T-cell (primary cell): ENCODE results near the gene NDRG2. TPM values are rescaled to one million over a fixed set of nuclear protein-coding genes. Genes with fewer than 3 reads are reported as not detected.
A peak's percentile ranks its signal among the peaks of the same experiment; 100 is the strongest.

ENCODE experiments used
- ATAC-seq, 4 experiments: fragments of 200-7000 bp in 3 of 4; fragments of 150-1000 bp in 1 of 4; cut with Tn5 transposase; replicated peaks in 1 of 4; 1 replicate in 3 of 4; 2 replicates in 1 of 4; pipeline ENCODE4 v1.10.0; 2021; ENCODE audit warnings: moderate library complexity in 3 of 4, mild to moderate bottlenecking in 2 of 4, moderate number of reproducible peaks in 1 of 4
- CTCF ChIA-PET, 2 donors: fragments of 300-600 bp; sonication (Branson Sonifier 250); formaldehyde crosslinking; loops; one replicate each; lab custom pipeline; 2022; ENCODE audit warnings: antibody characterized with exemption in 2 of 2; lab: Charles Lee
- POLR2A ChIA-PET, 2 donors: fragments of 300-600 bp; sonication (Branson Sonifier 250); formaldehyde crosslinking; loops; one replicate each; lab custom pipeline; 2022; ENCODE audit warnings: antibody characterized with exemption in 2 of 2; lab: Charles Lee
- DNase-seq, 35 experiments: peaks; one replicate each; pipeline versions ENCODE4 v3.0.0 to v3.0.0-alpha.2; 2013 to 2023
- H3K27ac ChIP-seq: one replicate; pipeline ENCODE4 v1.5.1; 2013; ENCODE audit warnings: low read length
- H3K27me3 ChIP-seq, 2 experiments: replicated peaks in 1 of 2; 1 replicate in 1 of 2; 2 replicates in 1 of 2; pipeline versions ENCODE4 v1.6.1 to v1.7.0; 2013; ENCODE audit warnings: low read length in 1 of 2, mixed read lengths in 1 of 2; ENCODE audit not compliant: control insufficient read depth in 2 of 2, insufficient read depth in 2 of 2; ENCODE audit errors: extremely low read depth in 1 of 2
- H3K36me3 ChIP-seq, 2 donors: 1 replicate in 1 of 2; 2 replicates in 1 of 2; pipeline versions ENCODE4 v1.6.1 to v1.7.0; 2013; ENCODE audit warnings: low read length in 1 of 2; ENCODE audit not compliant: control insufficient read depth in 2 of 2, insufficient read depth in 1 of 2; ENCODE audit errors: extremely low read depth in 1 of 2
- H3K4me1 ChIP-seq, 2 experiments: 1 replicate in 1 of 2; 2 replicates in 1 of 2; pipeline versions ENCODE4 v1.6.1 to v1.7.0; 2013; ENCODE audit warnings: low read length in 2 of 2, mixed read lengths in 1 of 2; ENCODE audit not compliant: insufficient read depth in 2 of 2, control insufficient read depth in 1 of 2; ENCODE audit errors: extremely low read depth in 1 of 2
- H3K4me3 ChIP-seq, 2 donors: 1 replicate in 1 of 2; 2 replicates in 1 of 2; pipeline versions ENCODE4 v1.5.1 to v1.7.0; 2013; ENCODE audit warnings: mild to moderate bottlenecking in 2 of 2, low read length in 1 of 2, moderate library complexity in 1 of 2; ENCODE audit not compliant: control insufficient read depth in 1 of 2; ENCODE audit errors: extremely low read depth in 1 of 2
- H3K9me3 ChIP-seq: 2 replicates; pipeline ENCODE4 v1.7.0; 2013
- H3K27ac Mint-ChIP-seq, 2 donors: one replicate each; pipeline ENCODE4 v1.8.0; 2020 to 2021; ENCODE audit warnings: mild to moderate bottlenecking in 2 of 2, mixed read lengths in 2 of 2
- H3K27me3 Mint-ChIP-seq, 2 donors: one replicate each; pipeline ENCODE4 v1.8.0; 2021 to 2022; ENCODE audit warnings: mixed read lengths in 2 of 2
- H3K36me3 Mint-ChIP-seq: one replicate; pipeline ENCODE4 v1.8.0; 2021; ENCODE audit warnings: mixed read lengths
- H3K4me1 Mint-ChIP-seq, 3 donors: one replicate each; pipeline ENCODE4 v1.8.0; 2020 to 2022; ENCODE audit warnings: mixed read lengths in 3 of 3, mild to moderate bottlenecking in 1 of 3
- H3K4me3 Mint-ChIP-seq, 3 donors: one replicate each; pipeline ENCODE4 v1.8.0; 2020 to 2022; ENCODE audit warnings: mild to moderate bottlenecking in 3 of 3, mixed read lengths in 3 of 3, moderate library complexity in 3 of 3
- H3K9me3 Mint-ChIP-seq, 3 donors: one replicate each; pipeline ENCODE4 v1.8.0; 2020 to 2022; ENCODE audit warnings: mixed read lengths in 3 of 3
- WGBS: methylation state at CpG from one replicate; pipeline ENCODE4 v1.1.5; 2013; ENCODE audit warnings: missing lambda C conversion rate; ENCODE audit not compliant: insufficient coverage; 5-methylcytosine and 5-hydroxymethylcytosine counted together
- total RNA-seq, 35 experiments: library from RNA in 6 of 35; stranded (reverse) in 6 of 35; fragments of 120-200 nt in 1 of 35; gene quantifications; one replicate each; pipeline versions ENCODE4 v1.2.1 to v1.2.4 and lab custom pipeline; 2013 to 2026

Gene NDRG2
- total RNA-seq, 5 donors from 2014 or later (not counting 1 experiment from before 2014, with no cell fraction given), result 26.1 to 28.2 (median 27.1) TPM

DNA sequence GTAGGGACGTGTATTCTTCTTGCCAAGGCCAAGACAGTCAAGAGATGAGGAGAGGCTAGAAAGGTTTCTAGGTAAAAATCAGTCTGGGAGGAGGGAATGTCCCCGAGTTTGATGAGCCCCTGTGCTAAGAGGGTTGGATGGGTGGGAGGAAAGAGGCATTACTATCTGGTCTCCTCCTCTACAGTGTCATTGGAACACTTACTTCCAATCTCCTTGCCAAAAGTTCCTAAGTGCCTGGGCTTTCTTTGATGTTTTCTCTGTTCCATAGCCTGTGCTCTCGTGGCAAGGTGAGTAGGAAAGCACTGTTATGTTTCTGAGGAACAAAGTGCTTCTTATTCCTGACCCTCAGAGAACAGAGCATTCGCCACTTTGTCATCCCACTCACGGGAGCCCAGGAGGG, 9.8 kb upstream of the NDRG2 start, which contains the start of gene RNASE13:
Gene RNASE13, minus strand, starts transcription at position 101 of the 400 bp plus-strand sequence. CDS start 519 bp downstream, outside the sequence.
- Histone ChIP-seq H3K9me3 (no peaks in the 10 kb centered on the region), H3K27me3 (peaks cover 0 to 18% of the 10 kb centered on the region in 2 experiments), H3K4me3 (no peak within 1 kb of the TSS), H3K4me1 (no peaks in the 10 kb centered on the region), H3K27ac (no peak within 1 kb of the TSS), H3K36me3 (no peaks in the 10 kb centered on the region)
- Mint-ChIP-seq H3K27ac (no peak within 1 kb of the TSS), H3K36me3 (no peaks in the 10 kb centered on the region), H3K27me3 (peaks cover 0 to 3% of the 10 kb centered on the region in 2 donors), H3K4me1 (no peaks in the 10 kb centered on the region), H3K4me3 (no peak within 1 kb of the TSS), H3K9me3 (no peaks in the 10 kb centered on the region)
- WGBS, result 70% methylated on average over 3 of the region's 5 CpGs
- ATAC-seq (no peak), DNase-seq (no peak)
- POLR2A ChIA-PET, result no interaction called here
- CTCF ChIA-PET, result interaction anchor here in 1 of 2 donors (1.0 to 3.2 kb wide), 2 partner anchors 20 to 26 kb away, joined by 4 to 21 read pairs; no protein-coding TSS in a partner anchor

DNA sequence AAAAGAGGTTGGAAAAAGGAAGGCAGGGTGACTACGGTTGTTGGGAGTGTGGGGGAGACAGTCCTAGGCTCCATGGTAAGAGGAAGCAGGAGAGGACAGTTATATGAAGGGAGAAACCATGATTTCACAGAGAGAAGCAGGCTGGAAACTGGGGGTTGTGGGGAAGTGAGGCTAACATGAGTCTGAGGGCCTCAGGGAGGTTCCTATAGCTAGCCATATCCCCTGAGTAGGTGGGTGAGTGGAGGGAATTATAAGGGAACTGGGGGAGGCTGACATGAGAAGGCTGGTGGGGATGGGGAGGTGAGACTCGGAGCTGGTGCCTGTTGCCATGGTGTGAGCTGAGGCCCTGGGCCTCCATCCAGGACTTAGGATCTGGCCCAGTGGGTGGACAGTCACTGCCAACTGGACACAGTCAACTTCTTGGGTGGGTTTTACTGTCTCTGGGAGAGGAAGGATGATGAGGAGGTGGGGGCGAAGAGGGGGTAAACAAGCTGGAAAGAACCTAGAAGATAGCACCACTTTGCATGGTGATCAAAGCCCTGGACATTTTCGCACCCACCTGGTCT, 8.4 kb upstream of the NDRG2 start:
- Mint-ChIP-seq H3K27me3 (peaks cover 0 to 3% of the 10 kb centered on the region in 2 donors), H3K36me3 (no peaks in the 10 kb centered on the region), H3K4me3 (no peak overlapping the region), H3K27ac (no peak overlapping the region), H3K4me1 (no peaks in the 10 kb centered on the region), H3K9me3 (no peaks in the 10 kb centered on the region)
- ChIA-PET POLR2A (interaction anchor here in 1 of 2 donors (0.6 kb wide), 1 partner anchor 224 kb away, joined by 6 read pairs; no protein-coding TSS in a partner anchor), CTCF (interaction anchor here in 1 of 2 donors (0.8 to 1.5 kb wide), 2 partner anchors 14 to 19 kb away, joined by 4 to 7 read pairs; no protein-coding TSS in a partner anchor)
- Histone ChIP-seq H3K9me3 (no peaks in the 10 kb centered on the region), H3K4me3 (no peak overlapping the region), H3K27ac (no peak overlapping the region), H3K4me1 (no peaks in the 10 kb centered on the region), H3K36me3 (no peaks in the 10 kb centered on the region), H3K27me3 (peaks cover 0 to 18% of the 10 kb centered on the region in 2 experiments)
- 90% methylated on average over 4 of the region's 4 CpGs for WGBS
- no peak for DNase-seq
- no peak for ATAC-seq

DNA sequence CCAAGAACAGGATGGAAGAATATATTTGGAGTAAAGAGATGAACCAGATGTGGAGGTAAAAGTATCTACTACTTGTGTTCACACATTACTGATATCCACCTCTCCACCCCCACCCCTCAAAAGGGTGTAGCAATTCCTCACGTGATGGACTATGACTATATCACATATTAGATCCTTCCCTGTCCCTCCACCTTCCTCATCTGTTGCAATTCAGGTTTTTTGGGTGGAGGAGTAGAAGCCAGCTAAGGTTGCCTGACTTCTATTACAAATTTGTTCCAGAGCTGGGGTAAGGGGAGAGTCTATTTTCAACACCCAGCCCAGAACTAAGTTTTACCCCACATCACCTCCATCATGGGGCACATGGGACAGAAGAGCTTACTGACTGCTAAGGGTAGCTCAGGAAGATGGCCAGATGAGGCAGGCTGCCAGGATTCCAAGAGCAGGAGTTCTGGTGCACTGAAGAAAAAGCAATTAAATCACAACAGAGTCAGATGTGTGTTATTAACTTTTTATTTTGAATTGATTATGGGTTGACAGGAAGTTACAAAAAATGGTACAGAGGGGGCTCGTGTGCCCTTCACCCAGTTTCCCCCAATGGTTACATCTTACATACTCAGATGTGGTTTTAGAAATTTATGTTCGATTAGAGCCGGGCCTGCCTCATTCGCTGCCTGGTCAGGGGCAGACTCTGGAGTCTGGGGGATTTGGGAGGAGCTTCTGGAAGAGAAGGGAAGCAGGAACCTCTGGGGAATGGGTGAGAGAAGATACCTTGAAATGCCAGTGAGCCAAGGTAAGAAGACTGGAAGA, 7.7 kb upstream of the NDRG2 start:
- ChIA-PET CTCF (interaction anchor here (1.0 to 1.5 kb wide), 2 partner anchors 17 to 18 kb away, joined by 3 to 7 read pairs; no protein-coding TSS in a partner anchor), POLR2A (interaction anchor here in 1 of 2 donors (0.6 kb wide), 1 partner anchor 225 kb away, joined by 6 read pairs; no protein-coding TSS in a partner anchor)
- no peak overlapping the region for H3K4me3 ChIP-seq
- H3K36me3 ChIP-seq, result no peaks in the 10 kb centered on the region
- WGBS, result 89% methylated on average over 3 of the region's 5 CpGs
- DNase-seq (no peak), ATAC-seq (no peak)
- peaks cover 0 to 18% of the 10 kb centered on the region in 2 experiments for H3K27me3 ChIP-seq
- H3K4me3 Mint-ChIP-seq, result no peak overlapping the region
- H3K9me3 Mint-ChIP-seq, result no peaks in the 10 kb centered on the region
- H3K9me3 ChIP-seq, result no peaks in the 10 kb centered on the region
- H3K27me3 Mint-ChIP-seq, result peaks cover 0 to 3% of the 10 kb centered on the region in 2 donors
- no peak overlapping the region for H3K27ac ChIP-seq
- H3K4me1 Mint-ChIP-seq, result no peaks in the 10 kb centered on the region
- no peak overlapping the region for H3K27ac Mint-ChIP-seq
- no peaks in the 10 kb centered on the region for H3K36me3 Mint-ChIP-seq
- H3K4me1 ChIP-seq, result no peaks in the 10 kb centered on the region

DNA sequence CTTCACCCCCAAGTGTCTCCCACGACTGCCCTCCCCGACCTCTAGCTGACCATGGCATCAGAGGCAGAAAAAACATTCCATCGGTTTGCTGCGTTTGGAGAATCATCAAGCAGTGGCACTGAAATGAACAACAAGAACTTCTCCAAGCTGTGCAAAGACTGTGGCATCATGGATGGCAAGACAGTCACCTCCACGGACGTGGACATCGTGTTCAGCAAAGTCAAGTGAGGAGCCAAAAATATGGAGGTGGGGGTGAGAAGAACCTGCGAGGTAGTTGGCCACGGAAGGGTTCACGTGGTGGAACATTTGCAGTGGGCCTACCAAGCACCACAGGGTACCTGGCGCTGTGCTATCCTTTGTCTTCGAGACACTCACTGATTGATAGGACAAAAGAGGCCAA, 5.7 kb upstream of the NDRG2 start:
- Mint-ChIP-seq H3K27ac (no peak overlapping the region), H3K4me1 (no peaks in the 10 kb centered on the region), H3K27me3 (no peaks in the 10 kb centered on the region), H3K9me3 (no peaks in the 10 kb centered on the region), H3K4me3 (no peak overlapping the region), H3K36me3 (no peaks in the 10 kb centered on the region)
- ChIA-PET CTCF (no interaction called here), POLR2A (interaction anchor here in 1 of 2 donors (0.7 kb wide), 1 partner anchor 11 kb away, joined by 3 read pairs; no protein-coding TSS in a partner anchor)
- ATAC-seq (no peak), DNase-seq (no peak)
- Histone ChIP-seq H3K36me3 (no peaks in the 10 kb centered on the region), H3K4me1 (peaks cover 0 to 4% of the 10 kb centered on the region in 2 experiments), H3K9me3 (no peaks in the 10 kb centered on the region), H3K27ac (no peak overlapping the region), H3K27me3 (peaks cover 0 to 14% of the 10 kb centered on the region in 2 experiments), H3K4me3 (no peak overlapping the region)
- 72% methylated on average over 11 of the region's 12 CpGs for WGBS

DNA sequence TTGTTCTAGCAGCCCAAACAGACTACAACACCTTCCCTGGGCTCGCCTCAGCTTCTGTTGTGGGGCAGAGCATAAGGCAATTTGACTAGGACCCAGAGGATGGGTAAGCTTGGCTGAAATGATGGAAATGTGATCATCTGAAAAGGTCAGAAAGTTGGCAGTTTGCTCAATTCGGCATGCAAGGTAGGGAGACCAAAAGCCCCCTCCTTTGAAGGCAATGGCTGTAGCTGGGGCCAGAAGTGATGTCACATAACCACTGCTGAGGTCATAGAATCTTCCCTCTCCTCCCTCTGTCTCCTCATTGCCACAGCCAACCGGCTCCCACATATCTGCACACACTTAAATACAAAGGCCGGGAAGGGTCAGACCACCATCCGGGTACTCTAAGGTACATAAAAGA, 5.1 kb upstream of the NDRG2 start, which contains the start of gene TPPP2:
Gene TPPP2, plus strand, starts transcription at position 301 of the 400 bp plus-strand sequence. CDS start 365 bp downstream, outside the sequence.
- no peaks in the 10 kb centered on the region for H3K9me3 Mint-ChIP-seq
- POLR2A ChIA-PET, result no interaction called here
- H3K27me3 Mint-ChIP-seq, result no peaks in the 10 kb centered on the region
- CTCF ChIA-PET, result interaction anchor here in 1 of 2 donors (0.6 kb wide), 1 partner anchor 428 kb away, joined by 13 read pairs; no protein-coding TSS in a partner anchor
- Histone ChIP-seq H3K27me3 (peaks cover 0 to 14% of the 10 kb centered on the region in 2 experiments), H3K4me1 (peaks cover 0 to 9% of the 10 kb centered on the region in 2 experiments), H3K27ac (no peak within 1 kb of the TSS), H3K4me3 (no peak within 1 kb of the TSS), H3K9me3 (no peaks in the 10 kb centered on the region), H3K36me3 (no peaks in the 10 kb centered on the region)
- no peaks in the 10 kb centered on the region for H3K36me3 Mint-ChIP-seq
- no peak within 1 kb of the TSS for H3K27ac Mint-ChIP-seq
- DNase-seq (no peak), ATAC-seq (no peak)
- no peak within 1 kb of the TSS for H3K4me3 Mint-ChIP-seq
- peaks cover 0 to 2% (median 1%) of the 10 kb centered on the region in 3 donors for H3K4me1 Mint-ChIP-seq
- WGBS, result 93% methylated on average over 2 of the region's 5 CpGs

DNA sequence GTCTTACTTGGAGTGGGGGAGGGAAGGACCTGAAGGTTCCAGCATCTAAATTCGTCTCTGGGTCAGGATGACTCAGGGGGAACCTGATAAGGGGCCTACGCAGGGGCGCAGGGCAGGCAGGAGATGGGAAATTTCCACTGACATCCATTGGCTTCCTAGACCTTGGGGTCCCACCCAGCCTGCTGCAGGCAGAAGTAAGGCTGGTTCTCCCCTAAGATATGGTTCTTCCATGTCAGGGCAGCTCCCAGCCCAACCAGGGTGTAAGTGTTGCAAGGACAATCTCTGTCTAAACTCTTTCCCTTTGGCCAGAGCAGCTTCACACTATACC, 2.1 kb upstream of the NDRG2 start:
- ChIA-PET CTCF (no interaction called here), POLR2A (no interaction called here)
- Mint-ChIP-seq H3K9me3 (no peaks in the 10 kb centered on the region), H3K4me3 (peak overlapping the region; percentile 21 to 89 (median 45)), H3K36me3 (peaks cover 3% of the 10 kb centered on the region), H3K4me1 (peaks cover 18 to 25% (median 18%) of the 10 kb centered on the region in 3 donors), H3K27ac (peak overlapping the region in 1 of 2 donors; percentile 73), H3K27me3 (peaks cover 0 to 2% of the 10 kb centered on the region in 2 donors)
- DNase-seq (peak in 1 of 35 experiments; percentile 3), ATAC-seq (no peak)
- Histone ChIP-seq H3K4me3 (no peak overlapping the region), H3K36me3 (no peaks in the 10 kb centered on the region), H3K27ac (no peak overlapping the region), H3K27me3 (peaks cover 3 to 21% of the 10 kb centered on the region in 2 experiments), H3K9me3 (no peaks in the 10 kb centered on the region), H3K4me1 (peaks cover 4 to 29% of the 10 kb centered on the region in 2 experiments)
- WGBS, result 65% methylated on average over 3 of the region's 3 CpGs
